HepG2 (cell line): Measurements from ENCODE around the gene TPTE. TPM values are rescaled to one million over a fixed set of nuclear protein-coding genes. Genes with fewer than 3 reads are reported as not detected.
"Not testable (repeated sequence)": the region's sequence is repeated elsewhere in the genome, so short reads cannot be mapped to it uniquely, and the experiment has no call there.

Source experiments
- ATAC-seq: fragments of 200-7000 bp; cut with Tn5 transposase; 3 replicates; pipeline ENCODE4 v1.9.1; 2020; ENCODE audit warnings: mild to moderate bottlenecking, moderate library complexity
- BruUV-seq: library from RNA; stranded (reverse); fragments of 400-500 nt; replicated peaks from 2 replicates; lab custom pipeline; 2021; lab: Mats Ljungman, UMichigan
- CTCF ChIA-PET: fragments of 300-600 bp; formaldehyde crosslinking; extraction: SDS; loops from one replicate; lab custom pipeline; 2021; ENCODE audit warnings: low total read pairs, inconsistent platforms, low intra/inter-chr PET ratio; lab: Yijun Ruan, JAX
- POLR2A ChIA-PET: fragments of 350-600 bp; sonication (Branson Sonifier 250); formaldehyde crosslinking; loops from one replicate; lab custom pipeline; 2020; ENCODE audit warnings: antibody characterized with exemption, inconsistent platforms; lab: Yijun Ruan, JAX
- DNase-seq: peaks from one replicate; pipeline ENCODE4 v3.0.0-alpha.2; 2015; ENCODE audit warnings: low spot score
- FAIRE-seq: peaks from 3 replicates; lab custom pipeline; 2011; peaks lifted over from hg19 to GRCh38; lab: Jason Lieb, UNC
- H2AFZ ChIP-seq: one replicate; pipeline ENCODE4 v1.6.1; 2011; ENCODE audit warnings: low read length, inconsistent platforms
- H3K27ac ChIP-seq: fragments of 300-600 bp; 3 replicates; pipeline ENCODE4 v1.8.0; 2011; ENCODE audit warnings: mixed run types, mild to moderate bottlenecking, mixed read lengths, low read length, inconsistent platforms; ENCODE audit not compliant: insufficient read depth; ENCODE audit errors: extremely low read length
- H3K27me3 ChIP-seq, 2 experiments: fragments of 200-600 bp in 1 of 2; 2 replicates in 1 of 2; 3 replicates in 1 of 2; pipeline versions ENCODE4 v1.6.0 to v1.8.0; 2011; ENCODE audit warnings: low read length in 2 of 2, mild to moderate bottlenecking in 2 of 2, moderate library complexity in 2 of 2, inconsistent platforms in 1 of 2; ENCODE audit not compliant: insufficient read depth in 2 of 2, control insufficient read depth in 1 of 2
- H3K36me3 ChIP-seq, 2 experiments: fragments of 200-600 bp in 1 of 2; replicated peaks in 1 of 2; 2 replicates in 1 of 2; 3 replicates in 1 of 2; pipeline versions ENCODE4 v1.5.1 to v1.8.0; 2011; ENCODE audit warnings: low read length in 2 of 2, inconsistent platforms in 1 of 2; ENCODE audit not compliant: insufficient read depth in 2 of 2, control insufficient read depth in 1 of 2
- H3K4me1 ChIP-seq: 2 replicates; pipeline ENCODE4 v1.5.1; 2012; ENCODE audit warnings: low read length, inconsistent platforms; ENCODE audit not compliant: insufficient read depth
- H3K4me2 ChIP-seq: 2 replicates; pipeline ENCODE4 v1.6.0; 2011; ENCODE audit warnings: low read depth, low read length, inconsistent platforms
- H3K4me3 ChIP-seq, 3 experiments: fragments of 200-600 bp in 1 of 3; sonication (generic), shearing (Covaris generic) in 1 of 3; replicated peaks in 1 of 3; 2 replicates each; pipeline ENCODE4 v1.5.1; 2011 to 2016; ENCODE audit warnings: low read length in 3 of 3, inconsistent platforms in 2 of 3, low read depth in 2 of 3, mild to moderate bottlenecking in 2 of 3, control low read depth in 1 of 3, mixed read lengths in 1 of 3; ENCODE audit not compliant: insufficient read depth in 1 of 3
- H3K79me2 ChIP-seq: one replicate; pipeline ENCODE4 v1.6.1; 2011; ENCODE audit warnings: low read length, inconsistent platforms; ENCODE audit not compliant: insufficient read depth
- H3K9ac ChIP-seq: 2 replicates; pipeline ENCODE4 v1.6.0; 2011; ENCODE audit warnings: mild to moderate bottlenecking, low read depth, low read length, inconsistent platforms; ENCODE audit not compliant: insufficient read depth
- H3K9me3 ChIP-seq: 2 replicates; pipeline ENCODE4 v1.5.1; 2012; ENCODE audit warnings: mild to moderate bottlenecking, low read length
- H4K20me1 ChIP-seq: 2 replicates; pipeline ENCODE4 v1.6.0; 2011; ENCODE audit warnings: inconsistent platforms, mild to moderate bottlenecking, low read length, moderate library complexity; ENCODE audit not compliant: insufficient read depth
- FOXA1 ChIP-seq, 2 experiments: fragments of 450-650 bp in 1 of 2; sonication (generic) in 1 of 2; formaldehyde crosslinking in 1 of 2; IDR thresholded peaks; 2 replicates each; pipeline versions ENCODE4 v1.4.0 to v1.6.1; 2016 to 2020; ENCODE audit warnings: missing genetic modification reagents in 1 of 2
- IKZF4 ChIP-seq: sonication (generic); formaldehyde crosslinking; IDR thresholded peaks from 2 replicates; pipeline ENCODE4 v1.5.1; 2020; ENCODE audit warnings: borderline replicate concordance, mild to moderate bottlenecking, low read depth, missing genetic modification reagents; ENCODE audit errors: not compliant biosample characterization
- MBNL3 ChIP-seq: fragments of 250-450 bp; sonication (Bioruptor Pico); conservative IDR thresholded peaks from 2 replicates; pipeline ENCODE4 v1.8.0; 2022; ENCODE audit warnings: mild to moderate bottlenecking, inconsistent platforms
- ZNF251 ChIP-seq: sonication (generic); formaldehyde crosslinking; IDR thresholded peaks from 2 replicates; pipeline ENCODE4 v1.9.0; 2021; ENCODE audit warnings: mild to moderate bottlenecking, missing genetic modification reagents
- ZNF562 ChIP-seq: sonication (generic); formaldehyde crosslinking; IDR thresholded peaks from 2 replicates; pipeline ENCODE4 v1.8.0; 2022; ENCODE audit warnings: missing genetic modification reagents, borderline replicate concordance
- ZNF781 ChIP-seq: sonication (generic); formaldehyde crosslinking; IDR thresholded peaks from 2 replicates; pipeline ENCODE4 v1.5.1; 2020; ENCODE audit warnings: borderline replicate concordance, mild to moderate bottlenecking, missing genetic modification reagents; ENCODE audit errors: not compliant biosample characterization
- WGBS: methylation state at CpG from one replicate; pipeline ENCODE4 v1.1.6; 2017; ENCODE audit warnings: low lambda C conversion rate; 5-methylcytosine and 5-hydroxymethylcytosine counted together
- in situ Hi-C: cut with HindIII; loops from 2 replicates; pipeline ENCODE4 v1.10.0; 2017; ENCODE audit warnings: low pct_unique_long_range_greater_than_20kb; ENCODE audit not compliant: extremely low pct_ligation_motif_present
- intact Hi-C: fragments of 100-400 bp; cut with micrococcal nuclease; formaldehyde crosslinking; loops from one replicate; pipeline ENCODE4 v1.10.0; 2022; ENCODE audit not compliant: unreplicated experiment
- polyA plus RNA-seq, 8 experiments: library from polyadenylated mRNA; depleted of rRNA in 3 of 8; stranded (reverse) in 7 of 8; unstranded in 1 of 8; fragments of >200 nt; fragmentation: Illumina TruSeq in 4 of 8; extraction: Trizol in 4 of 8; gene quantifications; 2 replicates each; pipeline versions ENCODE4 v1.2.1 to v1.2.3, GENCODE V29; 2011 to 2016; ENCODE audit warnings: low read depth in 4 of 8, missing spikeins in 1 of 8, mixed read lengths in 1 of 8; ENCODE audit not compliant: insufficient read depth in 1 of 8
- total RNA-seq, 5 experiments: library from RNA; depleted of rRNA; stranded (reverse); fragments of >200 nt; fragmentation: Illumina TruSeq; extraction: Trizol; gene quantifications; 2 replicates each; pipeline ENCODE4 v1.2.3, GENCODE V29; 2016; ENCODE audit warnings: low read depth in 1 of 5
- TF ChIP-seq, protein P1 (sequence below): sonication (generic); formaldehyde crosslinking; IDR thresholded peaks from 2 replicates; pipeline ENCODE4 v1.8.1; 2023; ENCODE audit warnings: missing genetic modification reagents, inconsistent platforms, borderline replicate concordance
- TF ChIP-seq, protein P2 (sequence below): sonication (generic); formaldehyde crosslinking; IDR thresholded peaks from 2 replicates; pipeline ENCODE4 v1.4.0; 2020; ENCODE audit warnings: mild to moderate bottlenecking, missing genetic modification reagents

The TPTE gene
- total and polyA plus RNA-seq, 2 of the 13 experiments (the other 11 are each of a cell fraction or from before 2014, with no cell fraction given), result not detected

DNA sequence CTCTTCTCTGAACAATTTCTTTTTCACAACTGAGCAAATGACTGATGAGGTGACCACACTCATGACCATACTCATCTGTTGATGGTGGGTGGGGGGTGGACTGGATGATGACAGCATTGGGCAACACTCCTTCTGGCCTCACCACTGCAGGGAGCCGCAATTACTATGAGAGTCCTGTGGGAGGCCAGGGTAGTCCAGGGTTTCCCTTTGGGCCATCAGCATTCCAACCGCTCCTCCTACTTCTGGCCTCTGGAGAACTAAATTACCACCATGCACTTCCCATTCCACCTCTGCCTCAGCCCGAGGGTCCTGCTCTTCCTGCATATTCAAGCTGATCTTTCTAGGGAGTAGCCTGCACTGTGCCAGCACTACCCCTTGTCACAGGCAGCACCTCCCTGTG lies 94.7 kb downstream of the TPTE start:
- FAIRE-seq, H3K79me2 ChIP-seq, intact Hi-C loops, H3K9ac ChIP-seq, H3K27me3 ChIP-seq, BruUV-seq, in situ Hi-C loops, H3K4me2 ChIP-seq, CTCF ChIA-PET, DNase-seq, ATAC-seq, H3K4me3 ChIP-seq, H2AFZ ChIP-seq, POLR2A ChIA-PET, H4K20me1 ChIP-seq, H3K36me3 ChIP-seq, H3K4me1 ChIP-seq, H3K27ac ChIP-seq: not testable (repeated sequence)
- peaks cover 86% of the 10 kb centered on the region for H3K9me3 ChIP-seq
- WGBS, result 16% methylated on average over 3 of the region's 3 CpGs

DNA sequence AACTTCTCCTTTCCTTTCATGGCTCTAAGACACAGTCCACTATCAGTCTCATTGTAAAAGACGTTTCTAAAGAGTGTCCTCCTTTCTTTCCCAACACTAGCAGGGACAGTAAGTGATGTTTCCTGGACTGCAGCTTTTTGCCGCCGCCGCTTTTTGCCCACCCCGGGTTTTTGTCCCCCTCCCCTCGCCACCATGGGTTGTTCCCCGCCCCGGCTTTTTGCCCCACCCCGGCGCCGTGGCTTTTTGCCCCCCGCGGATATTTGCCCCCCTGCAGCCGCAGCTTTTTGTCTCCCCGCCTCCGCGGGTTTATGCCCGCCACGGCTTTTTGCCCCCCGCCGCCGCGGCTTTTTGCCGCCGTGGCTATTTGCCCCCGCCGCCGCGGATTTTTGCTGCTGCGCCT lies 95.2 kb downstream of the TPTE start:
- WGBS, result 55% methylated on average over 30 of the region's 30 CpGs
- no TSS peak for BruUV-seq
- ATAC-seq (no peak), DNase-seq (no peak), FAIRE-seq (no peak)
- TF ChIP-seq ZNF251 (CRISPR knock-in tag) (no peak), ZNF562 (CRISPR knock-in tag) (no peak), MBNL3 (CRISPR knock-in tag) (no peak), FOXA1 (IDR thresholded peaks at IDR 0.05) (no peak), FOXA1 (CRISPR knock-in tag; IDR thresholded peaks at IDR 0.05) (no peak), IKZF4 (no peak), ZNF781 (CRISPR knock-in tag) (no peak)
- TF ChIP-seq, protein P1, sequence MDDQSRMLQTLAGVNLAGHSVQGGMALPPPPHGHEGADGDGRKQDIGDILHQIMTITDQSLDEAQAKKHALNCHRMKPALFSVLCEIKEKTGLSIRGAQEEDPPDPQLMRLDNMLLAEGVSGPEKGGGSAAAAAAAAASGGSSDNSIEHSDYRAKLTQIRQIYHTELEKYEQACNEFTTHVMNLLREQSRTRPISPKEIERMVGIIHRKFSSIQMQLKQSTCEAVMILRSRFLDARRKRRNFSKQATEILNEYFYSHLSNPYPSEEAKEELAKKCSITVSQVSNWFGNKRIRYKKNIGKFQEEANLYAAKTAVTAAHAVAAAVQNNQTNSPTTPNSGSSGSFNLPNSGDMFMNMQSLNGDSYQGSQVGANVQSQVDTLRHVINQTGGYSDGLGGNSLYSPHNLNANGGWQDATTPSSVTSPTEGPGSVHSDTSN, result no peak
- TF ChIP-seq, protein P2, sequence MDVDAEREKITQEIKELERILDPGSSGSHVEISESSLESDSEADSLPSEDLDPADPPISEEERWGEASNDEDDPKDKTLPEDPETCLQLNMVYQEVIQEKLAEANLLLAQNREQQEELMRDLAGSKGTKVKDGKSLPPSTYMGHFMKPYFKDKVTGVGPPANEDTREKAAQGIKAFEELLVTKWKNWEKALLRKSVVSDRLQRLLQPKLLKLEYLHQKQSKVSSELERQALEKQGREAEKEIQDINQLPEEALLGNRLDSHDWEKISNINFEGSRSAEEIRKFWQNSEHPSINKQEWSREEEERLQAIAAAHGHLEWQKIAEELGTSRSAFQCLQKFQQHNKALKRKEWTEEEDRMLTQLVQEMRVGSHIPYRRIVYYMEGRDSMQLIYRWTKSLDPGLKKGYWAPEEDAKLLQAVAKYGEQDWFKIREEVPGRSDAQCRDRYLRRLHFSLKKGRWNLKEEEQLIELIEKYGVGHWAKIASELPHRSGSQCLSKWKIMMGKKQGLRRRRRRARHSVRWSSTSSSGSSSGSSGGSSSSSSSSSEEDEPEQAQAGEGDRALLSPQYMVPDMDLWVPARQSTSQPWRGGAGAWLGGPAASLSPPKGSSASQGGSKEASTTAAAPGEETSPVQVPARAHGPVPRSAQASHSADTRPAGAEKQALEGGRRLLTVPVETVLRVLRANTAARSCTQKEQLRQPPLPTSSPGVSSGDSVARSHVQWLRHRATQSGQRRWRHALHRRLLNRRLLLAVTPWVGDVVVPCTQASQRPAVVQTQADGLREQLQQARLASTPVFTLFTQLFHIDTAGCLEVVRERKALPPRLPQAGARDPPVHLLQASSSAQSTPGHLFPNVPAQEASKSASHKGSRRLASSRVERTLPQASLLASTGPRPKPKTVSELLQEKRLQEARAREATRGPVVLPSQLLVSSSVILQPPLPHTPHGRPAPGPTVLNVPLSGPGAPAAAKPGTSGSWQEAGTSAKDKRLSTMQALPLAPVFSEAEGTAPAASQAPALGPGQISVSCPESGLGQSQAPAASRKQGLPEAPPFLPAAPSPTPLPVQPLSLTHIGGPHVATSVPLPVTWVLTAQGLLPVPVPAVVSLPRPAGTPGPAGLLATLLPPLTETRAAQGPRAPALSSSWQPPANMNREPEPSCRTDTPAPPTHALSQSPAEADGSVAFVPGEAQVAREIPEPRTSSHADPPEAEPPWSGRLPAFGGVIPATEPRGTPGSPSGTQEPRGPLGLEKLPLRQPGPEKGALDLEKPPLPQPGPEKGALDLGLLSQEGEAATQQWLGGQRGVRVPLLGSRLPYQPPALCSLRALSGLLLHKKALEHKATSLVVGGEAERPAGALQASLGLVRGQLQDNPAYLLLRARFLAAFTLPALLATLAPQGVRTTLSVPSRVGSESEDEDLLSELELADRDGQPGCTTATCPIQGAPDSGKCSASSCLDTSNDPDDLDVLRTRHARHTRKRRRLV, result no peak
- Histone ChIP-seq H3K9ac (no peak overlapping the region), H3K36me3 (no peaks in the 10 kb centered on the region), H3K27me3 (no peaks in the 10 kb centered on the region), H4K20me1 (no peaks in the 10 kb centered on the region), H3K79me2 (no peaks in the 10 kb centered on the region), H3K4me1 (no peaks in the 10 kb centered on the region), H3K9me3 (peaks cover 86% of the 10 kb centered on the region), H3K27ac (no peak overlapping the region), H3K4me3 (no peak overlapping the region), H3K4me2 (no peak overlapping the region), H2AFZ (no peak overlapping the region)
- intact Hi-C loops, result no loop called here
- in situ Hi-C loops, result no loop called here
- CTCF ChIA-PET, result no interaction called here
- POLR2A ChIA-PET, result no interaction called here
